DMS153 (cell line): ENCODE data around the gene BGN.

Source experiments
- DNase-seq: peaks from one replicate; lab custom pipeline; 2025; lab: John Stamatoyannopoulos, UW

The BGN gene

DNA sequence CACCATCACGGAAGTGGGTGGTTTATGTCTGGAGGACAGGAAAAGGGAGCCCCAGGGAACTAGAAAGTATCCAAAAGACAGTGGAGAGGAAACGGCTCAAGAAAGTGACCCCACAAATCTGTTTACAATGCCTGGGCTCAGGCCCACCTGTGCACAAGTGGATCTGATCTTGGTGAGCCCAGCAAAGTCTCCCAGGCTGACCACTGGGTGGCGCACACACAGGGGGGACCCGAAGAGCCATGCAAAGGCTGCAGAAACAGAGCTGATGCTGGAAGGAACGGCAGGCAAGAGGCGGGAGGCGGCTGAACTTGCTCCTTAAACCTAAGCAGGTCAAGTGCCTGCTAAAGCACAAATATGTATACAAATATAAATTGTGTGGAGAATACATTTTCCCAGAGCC is 34.0 kb upstream of the BGN start:
- no peak for DNase-seq

DNA sequence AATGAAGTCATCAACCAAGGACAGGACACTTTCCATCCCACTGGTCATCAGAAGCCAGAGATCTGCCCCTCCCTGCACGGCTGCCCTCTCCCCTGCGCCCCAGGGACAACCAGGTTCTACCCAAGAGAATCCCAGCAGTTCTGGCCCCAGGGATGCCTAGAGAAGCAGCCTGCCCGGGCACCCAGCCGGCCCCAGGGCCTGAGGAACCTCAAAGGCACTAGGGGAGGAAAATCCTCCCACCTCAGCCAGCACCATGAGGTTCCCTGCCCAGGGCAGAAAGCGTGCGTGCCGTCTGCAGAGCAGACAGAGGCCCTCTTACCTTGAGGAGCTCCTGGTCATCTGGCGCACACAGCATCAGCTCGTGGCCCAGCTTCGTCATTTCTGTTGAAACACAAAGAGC is 32.5 kb upstream of the BGN start:
- DNase-seq, result no peak

DNA sequence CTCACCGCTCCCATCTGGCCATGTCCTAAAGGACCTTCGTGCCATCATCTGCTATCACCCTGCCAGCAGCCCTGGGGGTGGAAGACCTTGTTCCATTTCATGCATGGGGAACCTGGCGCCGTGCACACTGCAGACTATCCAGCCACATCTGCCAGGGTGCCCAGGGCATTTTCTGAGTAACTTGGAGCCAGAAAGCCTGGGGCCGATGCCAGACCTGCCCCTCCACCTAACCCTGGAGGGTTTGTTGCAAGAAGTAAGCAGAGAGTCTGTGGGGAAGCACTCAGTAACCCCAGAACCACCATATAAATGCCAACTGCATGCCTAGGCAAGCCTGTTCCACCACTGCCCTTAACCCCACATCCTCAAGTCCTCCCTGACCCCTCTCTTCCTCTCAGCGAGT is 31.7 kb upstream of the BGN start:
- DNase-seq, result no peak

DNA sequence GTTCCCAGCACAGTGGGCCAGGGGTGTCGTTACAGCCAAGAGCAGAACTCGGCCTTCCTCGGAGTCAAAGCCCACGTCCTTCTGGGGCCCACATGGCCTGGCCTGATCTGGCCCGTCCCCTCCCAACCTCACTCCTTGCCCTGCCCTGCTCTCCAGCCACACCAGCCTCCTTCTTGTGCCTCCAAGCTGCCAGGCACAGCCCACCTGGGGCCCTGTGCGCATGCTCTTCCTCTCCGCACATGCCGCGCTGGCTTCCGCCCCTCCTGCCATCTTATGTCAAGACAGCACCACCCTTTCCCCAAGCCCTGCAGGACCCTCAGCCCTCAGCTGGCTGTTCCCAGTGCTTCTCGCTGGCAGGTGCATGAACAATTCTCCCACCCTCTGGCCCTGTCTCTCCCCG is 31.2 kb upstream of the BGN start:
- no peak for DNase-seq

DNA sequence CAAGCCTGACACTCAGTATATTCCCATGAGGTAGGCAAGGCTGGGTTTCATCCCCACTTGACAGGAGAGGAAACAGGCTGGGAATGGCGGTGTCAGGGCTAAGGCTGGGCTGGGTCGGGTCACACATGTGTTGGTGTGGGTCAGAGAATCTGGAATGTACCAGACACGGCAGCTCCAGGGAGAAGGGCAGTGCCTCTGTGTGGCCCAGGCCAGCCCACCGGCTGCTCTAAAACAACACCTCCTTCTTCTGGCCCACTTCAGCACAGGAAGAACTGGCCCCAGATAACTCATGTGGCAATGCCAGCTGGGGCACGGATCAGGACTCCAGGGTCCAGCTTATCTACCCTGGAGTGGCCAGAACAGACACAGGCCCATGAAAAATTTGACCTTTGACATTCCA is 30.7 kb upstream of the BGN start:
- no peak for DNase-seq

DNA sequence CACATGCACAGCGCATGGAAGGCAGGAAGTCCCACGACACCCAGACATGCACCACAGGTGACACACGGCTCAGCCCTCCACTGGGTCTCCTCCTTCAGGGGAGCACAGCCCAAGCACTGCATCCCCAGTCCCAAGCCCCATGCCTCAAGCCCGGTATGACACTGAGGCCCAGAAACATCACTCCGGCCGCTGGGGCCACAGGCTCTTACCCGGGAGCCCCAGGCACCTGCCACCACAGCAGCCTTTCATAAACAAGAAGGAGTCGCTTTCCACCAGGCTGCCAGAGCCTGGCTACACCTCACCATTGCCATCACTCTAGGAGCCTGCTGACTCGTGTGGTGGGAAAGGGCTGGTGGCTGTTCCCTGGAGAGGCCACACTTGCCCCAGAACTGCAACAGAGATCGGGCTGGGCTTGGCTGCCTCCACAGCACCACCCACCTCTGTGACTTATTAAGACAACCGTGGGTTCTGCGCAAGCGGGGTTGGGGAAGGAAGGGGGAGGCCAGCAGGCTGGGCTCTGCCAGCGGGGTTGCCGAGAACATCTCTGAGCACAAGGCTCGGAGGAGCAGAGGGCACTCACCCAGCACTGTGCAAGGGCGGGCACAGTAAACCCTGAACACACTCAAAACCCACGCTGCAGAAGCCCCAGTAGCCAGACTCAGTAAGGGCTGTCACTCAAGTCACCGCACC is 28.9 kb upstream of the BGN start:
- DNase-seq, result no peak

DNA sequence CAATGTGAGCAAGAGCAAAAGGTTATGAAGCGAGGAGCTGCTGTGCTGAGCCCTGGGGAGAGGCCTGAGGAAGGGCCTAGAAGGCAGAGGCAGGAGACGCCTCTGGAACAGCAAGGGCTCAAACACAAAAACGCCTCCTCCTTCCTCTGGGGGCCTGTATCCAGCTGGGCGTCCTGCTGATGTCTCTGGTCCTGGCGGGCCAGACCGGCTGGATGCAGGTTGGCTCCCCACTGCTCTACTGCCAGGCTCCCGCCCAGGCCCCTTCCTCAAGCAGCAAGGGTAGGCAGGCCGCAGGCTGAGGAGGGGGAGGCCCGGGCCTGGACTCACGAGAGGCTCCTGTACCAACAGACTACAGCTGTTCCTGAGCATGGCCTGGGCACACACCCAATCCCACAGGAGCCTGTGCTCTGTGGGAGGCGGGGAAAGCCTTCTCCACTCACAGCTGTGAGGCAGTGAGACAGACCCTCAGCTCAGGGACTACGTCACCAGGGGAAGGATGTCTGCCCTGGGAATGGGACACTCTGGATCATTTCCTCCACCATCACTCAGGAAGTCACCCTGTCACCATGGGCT is 26.7 kb upstream of the BGN start:
- no peak for DNase-seq

DNA sequence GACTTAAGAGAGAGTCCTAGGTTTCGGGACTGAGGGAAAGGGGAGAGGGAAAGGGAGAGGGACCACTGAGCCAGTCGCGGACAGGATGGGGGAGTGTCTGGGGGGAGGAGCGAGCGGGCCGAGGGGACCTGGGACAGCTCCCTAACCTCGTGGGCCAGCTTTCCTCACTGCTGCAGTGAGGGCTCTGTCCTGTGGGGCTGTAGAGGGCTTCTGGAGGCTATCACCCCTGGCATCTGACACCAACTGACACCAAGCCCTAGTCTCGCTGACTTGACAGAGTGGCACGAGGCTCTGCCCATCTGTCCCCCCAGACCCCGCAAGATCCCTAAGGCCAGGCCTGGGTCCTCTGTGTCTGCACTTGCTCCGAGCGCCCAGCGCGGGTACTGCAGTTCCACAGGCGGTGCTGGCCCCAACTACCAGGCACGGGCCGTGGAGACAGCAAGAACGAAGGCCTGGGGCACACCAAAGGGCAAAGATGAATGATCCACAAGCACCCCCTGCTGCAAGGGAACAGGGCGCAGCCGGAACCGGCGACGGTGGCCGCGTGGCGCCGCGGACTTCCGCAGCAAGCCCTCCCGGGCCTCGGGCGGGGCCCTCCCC is 24.9 kb upstream of the BGN start:
- no peak for DNase-seq

DNA sequence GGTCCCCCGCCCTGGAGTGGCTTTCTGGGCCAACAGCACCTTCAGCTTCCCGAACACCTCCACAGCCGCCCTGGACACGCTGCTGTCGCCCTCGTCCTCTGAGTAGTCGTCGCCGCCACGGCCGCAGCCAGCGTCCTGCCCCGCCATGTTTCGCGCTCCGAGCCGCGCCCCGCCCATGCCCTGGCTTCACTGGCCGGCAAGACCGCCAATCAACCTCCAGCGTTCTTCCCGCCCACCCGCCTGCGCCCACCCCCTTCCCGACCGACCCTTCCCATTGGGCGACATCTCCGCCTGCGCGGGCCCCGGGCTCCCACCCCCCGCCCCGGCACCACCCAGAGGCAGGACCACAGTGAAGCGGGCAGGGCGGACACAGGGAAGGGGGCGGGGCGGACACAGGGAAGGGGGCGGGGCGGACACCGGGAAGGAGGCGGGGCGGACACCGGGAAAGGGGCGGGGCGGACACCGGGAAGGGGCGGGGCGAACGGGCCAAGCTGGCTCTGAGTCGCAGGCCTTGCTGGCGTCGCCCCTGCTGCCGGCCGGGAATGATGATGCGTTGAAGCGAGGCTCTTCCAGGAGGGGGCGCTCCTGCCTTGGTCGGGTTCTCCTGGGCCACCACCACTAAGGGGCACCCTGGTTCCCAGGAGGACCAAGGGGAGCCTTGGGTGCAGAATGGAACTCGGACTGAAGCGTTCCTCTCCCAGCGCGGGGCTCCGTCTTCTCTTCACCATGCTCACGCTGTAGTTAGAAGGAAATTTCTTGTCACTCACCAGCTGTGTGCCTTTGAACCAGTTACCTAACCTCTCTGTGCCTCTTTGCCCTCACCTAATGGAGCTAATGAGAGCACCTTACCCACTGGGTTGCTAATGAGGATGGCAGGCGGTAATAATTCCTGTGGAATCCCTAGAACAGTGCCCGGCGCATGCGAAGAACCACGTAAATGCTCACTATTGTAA is 24.1 kb upstream of the BGN start, which contains the start of gene HAUS7:
Gene HAUS7 (minus strand): TSS at position 166 of the 953 bp plus-strand sequence. CDS start 19 bp downstream, at position 147.
- DNase-seq, result peak; percentile 91

DNA sequence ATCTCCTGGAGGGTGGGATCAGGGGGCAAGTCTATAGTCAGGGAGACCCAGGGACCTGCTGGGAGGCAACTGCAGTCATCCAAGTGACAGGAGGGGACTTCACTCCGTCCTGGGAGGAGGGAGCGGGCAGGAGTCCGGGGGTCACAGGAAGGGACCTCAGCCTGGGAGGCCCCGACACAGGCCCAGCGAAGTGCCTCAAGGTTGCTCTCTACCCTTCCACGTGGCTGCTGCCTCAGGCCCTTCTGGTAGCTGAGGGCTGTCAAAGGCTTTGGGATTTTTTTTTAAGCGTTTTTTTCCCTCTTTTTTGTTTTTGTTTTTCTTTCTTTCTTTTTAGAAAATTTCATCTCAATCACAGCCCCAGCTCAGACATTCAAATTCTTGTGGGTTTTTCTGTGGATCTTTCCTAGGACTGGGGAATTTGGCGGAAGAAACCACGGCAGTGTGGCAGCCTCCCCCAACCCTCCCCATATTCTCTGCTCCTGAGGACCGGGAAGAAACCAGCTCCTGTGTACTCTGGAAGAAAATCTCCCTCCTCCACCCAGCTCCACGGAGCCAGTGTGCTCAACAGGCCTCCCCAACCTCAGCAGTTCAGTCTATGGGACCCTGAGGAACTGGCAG is 23.0 kb upstream of the BGN start:
- no peak for DNase-seq

DNA sequence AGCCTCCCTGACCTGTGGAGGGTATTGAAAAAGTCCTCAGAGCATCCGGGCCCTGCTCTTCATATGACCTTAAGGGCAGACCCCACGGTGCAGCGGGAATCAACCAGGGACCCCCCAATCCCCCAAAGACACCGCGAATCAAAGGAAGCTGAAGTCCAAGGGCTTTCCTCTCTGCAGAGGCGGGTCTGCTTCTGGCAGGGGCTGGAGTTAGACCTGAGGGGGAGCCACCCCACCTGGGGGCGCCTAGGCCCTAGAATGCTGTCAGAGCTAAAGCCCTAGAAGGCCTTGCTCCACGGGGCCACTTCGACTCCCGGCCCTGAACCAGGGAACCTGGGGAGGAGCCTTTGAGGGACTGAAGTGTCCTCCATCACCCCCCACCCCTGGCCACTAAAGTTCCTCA is 21.7 kb upstream of the BGN start:
- DNase-seq, result no peak

DNA sequence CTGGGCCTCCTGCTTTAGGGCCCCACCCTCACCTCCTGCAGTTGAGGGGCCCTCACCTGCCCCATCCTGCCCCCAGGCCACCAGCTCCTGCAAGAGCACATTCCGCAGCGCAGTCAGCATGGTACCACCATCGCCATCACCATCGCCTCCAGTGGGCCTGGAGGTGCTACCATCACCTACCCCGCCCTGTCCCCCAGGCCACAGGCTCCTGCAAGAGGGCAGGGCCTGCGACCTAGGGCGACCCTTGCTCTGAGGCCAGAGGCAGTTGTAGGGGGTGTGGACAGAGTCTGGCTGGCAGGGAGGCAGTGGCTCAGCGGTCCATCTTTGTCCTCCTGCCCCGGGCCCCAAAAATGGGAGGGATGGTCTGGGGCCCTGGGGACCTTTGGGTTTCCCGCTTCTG is 20.5 kb upstream of the BGN start:
- no peak for DNase-seq

DNA sequence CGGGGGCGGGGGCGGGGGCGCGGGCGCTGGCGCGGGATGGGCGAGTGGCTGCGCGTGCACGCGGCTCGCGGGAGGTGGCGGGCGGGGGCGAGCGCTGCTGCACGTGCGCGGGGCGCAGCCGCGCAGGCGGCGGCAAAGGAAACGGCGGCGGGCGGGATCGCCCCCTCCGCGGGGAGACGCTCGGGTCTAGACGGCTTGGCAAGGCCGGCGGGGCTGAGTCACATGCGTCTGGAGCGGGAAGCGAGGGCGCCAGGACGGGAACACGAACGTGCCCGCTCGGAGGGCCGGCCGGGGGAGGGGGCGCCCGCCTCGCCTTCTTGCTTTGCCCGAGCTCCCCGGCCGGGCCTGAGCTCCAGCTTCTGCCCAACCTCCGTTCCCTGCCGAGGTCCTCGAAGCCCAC is 20.1 kb upstream of the BGN start:
- no peak for DNase-seq

DNA sequence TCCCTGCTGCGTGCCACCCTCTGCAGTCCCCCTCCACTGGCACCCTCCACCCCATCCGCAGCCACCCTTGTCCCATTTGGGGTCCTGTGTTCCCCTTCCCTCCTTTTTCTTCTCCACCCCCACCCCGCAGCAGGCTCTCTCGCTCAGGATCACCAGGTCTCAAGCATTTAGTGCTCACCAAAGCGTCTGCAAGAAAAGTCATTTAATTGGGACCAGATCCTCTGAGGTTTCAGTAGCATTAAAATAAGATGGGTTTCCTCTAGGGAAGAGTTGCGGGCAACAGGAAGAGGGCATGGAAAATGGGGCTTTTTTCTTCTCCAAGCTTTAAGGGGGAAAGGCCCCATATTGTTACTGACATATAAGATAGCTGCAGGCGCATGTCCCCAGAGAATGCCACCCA is 19.5 kb upstream of the BGN start:
- DNase-seq, result no peak

DNA sequence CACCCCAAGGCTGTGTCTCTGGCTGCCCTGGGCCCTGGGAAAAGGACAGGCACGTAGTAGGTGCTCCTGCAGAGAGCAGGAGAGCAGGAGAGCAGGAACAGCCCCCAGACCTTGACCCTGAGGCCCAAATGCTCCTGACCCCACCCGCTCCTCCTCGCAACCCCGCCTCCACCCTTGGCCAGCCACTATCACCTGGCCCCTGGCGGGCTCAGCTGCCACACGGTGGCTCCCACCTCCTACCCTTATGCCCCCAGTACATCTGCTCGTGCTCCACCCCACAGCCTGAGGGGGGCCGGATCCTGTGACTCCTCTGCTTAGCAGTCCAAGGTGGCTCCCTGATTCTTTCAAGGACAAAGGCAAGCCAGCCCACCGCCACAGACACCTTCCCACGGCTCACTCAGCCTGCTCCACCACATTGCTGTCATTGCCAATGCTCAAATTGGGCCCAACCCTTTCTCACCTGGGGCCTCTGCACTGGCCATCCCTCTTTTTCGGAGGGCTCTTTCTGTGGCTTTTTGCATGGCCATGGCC is 19.0 kb upstream of the BGN start:
- no peak for DNase-seq

DNA sequence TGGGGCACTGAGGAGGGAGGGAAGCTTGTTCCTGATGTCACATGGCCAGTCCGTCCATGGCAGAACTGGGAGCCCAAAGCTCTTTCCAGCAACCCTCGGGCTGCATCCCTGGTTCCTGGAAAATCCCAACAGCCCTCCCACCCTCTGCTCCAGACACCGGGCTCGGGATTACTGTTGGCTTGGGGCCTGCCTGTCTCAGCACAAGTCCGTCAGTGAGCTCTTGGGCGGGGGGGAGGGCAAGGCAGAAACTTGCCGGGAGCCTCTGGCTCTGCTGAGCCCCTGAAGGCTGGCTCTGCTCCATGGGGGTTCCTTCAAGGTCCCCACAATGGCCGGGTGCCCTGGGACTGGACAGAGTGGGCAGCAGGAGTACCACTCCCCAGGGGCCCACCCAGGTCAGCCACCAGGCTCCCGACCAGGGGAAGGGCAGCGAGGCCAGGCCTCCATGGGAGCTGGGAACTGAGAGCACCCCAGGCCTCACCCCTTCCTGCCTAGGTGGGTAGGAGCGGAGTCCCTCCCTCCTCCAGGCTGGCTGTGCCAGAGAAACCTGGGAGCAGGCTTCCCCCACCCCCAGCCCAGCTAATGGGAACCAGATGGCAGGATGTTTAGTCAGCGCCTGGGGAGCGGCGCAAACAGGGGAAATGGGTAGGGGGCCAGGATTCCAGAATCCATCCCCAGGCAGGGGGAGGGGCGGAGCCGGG is 18.0 kb upstream of the BGN start:
- DNase-seq, result no peak

DNA sequence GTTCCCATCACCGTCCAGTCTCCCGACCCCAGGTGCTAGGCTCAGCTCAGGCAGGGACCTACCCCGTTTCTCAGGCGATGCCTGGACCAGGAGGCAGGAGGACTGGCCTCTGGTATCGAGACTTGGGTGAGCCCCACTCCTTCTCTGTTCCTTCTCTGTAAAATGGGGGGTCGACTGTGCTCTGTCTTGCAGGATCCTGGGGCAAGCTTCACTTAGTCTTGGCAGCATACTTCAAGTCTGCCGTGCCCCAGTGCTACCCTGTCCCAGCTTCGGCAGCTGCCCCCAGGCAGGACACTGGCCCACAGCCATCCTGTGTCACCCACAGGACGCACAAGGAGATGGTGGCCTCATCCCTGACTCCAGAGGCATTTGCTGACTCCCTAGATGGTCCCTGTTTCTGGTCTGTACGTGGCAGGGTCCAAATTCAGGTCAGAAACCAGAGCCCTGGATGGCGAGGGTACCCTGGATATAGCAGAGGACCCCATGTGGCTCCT is 17.4 kb upstream of the BGN start:
- DNase-seq, result no peak

DNA sequence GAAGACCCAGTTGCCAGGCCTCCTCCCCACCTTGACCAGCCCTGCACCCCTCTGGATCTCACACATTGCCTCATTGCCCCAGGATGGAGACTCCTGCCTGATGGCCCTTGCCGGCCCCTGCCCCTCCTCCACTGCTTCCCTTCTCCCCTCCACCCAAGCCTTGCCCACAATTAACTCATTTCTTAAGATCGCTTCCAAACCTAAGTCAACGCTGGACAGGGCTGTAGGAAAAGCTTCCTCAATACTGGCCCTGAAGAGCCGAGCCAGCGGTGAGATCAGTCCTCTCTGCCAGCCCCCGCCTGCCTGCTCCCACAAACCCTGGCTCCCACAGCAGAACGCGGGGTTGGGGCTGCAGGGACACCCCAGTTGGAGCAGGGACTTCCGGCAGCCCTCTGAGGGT is 16.9 kb upstream of the BGN start:
- DNase-seq, result no peak

DNA sequence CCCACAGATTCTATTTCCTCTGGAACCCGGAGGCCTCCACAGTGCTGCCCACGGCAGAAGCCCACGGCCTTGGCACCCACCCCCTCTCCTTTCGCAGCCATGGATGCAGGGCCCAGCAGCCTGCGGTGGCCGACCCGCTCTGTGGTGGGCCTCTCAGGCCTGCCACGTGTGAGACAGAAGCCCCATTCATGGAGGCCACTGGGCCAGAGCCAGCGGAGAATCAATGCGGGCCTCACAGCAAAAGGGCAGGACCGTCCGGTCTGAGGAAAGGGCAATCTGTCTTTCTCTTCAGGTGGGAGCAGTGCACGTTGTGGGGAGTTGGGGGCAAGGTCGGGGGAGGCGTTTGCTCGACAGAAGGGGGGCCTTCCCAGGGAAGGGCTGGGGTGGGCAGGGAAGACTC is 16.0 kb upstream of the BGN start:
- DNase-seq, result no peak

DNA sequence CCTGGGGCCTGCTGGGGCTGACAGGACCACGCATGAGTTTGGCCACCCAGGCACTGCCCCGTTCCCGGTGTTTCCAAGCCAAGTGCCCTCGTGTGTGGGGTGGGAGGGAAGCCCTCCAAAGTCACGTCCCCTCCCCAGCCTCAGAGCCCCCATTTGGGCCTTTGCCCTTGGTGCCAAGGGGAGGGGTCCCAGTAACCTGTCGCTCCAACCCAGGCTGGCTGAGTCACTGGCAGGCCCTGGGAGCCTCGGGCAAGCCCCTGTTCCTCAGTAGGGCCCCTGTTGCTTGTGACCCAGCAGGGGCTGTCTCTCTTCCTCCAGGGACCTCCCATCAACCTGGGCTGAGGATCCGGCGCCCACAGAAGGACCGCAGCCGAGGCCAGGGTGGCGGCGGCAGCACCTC is 13.7 kb upstream of the BGN start:
- no peak for DNase-seq

DNA sequence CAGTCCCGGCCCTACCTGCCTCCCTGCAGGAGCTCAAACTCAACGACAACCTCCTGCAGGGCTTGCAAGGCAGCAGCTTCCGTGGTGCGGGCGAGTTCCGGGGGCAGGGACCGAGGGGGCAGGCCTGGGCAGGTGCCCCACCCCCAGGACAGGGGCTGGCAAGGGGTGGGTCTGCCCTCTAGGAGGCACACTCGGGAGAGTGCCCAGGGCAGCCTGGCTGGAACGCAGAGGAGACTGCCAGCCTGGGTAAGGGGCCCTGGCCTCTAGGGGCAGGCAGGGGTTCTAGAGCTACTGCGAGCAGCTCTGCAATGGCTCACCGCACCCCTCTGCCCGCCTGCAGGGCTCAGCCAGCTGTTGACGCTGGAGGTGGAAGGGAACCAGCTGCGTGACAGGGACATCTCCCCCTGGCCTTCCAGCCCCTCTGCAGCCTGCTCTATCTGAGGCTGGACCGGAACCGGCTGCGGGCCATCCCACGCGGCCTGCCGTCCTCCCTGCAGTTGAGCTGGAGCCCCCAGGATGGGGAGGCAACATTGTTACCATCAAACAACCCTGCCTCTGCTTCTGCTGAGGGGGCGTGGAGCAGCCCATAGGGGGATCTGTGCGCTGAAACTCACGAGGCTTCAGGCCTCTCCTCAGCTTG is 12.3 kb upstream of the BGN start:
- no peak for DNase-seq
